Activated CD4-positive, alpha-beta memory T cell treated with anti-CD3 and anti-CD28 coated beads, Interleukin-2, amount 10 ng/mL, durations not matched to agents 7 days and 5 days (primary cell): Measurements from ENCODE around the gene SPRYD3. TPM values are rescaled to one million over a fixed set of nuclear protein-coding genes. Genes with fewer than 3 reads are reported as not detected.
A peak's percentile ranks its signal among the peaks of the same experiment; 100 is the strongest.
"Not testable (repeated sequence)": the region's sequence is repeated elsewhere in the genome, so short reads cannot be mapped to it uniquely, and the experiment has no call there.

Source experiments
- CTCF ChIA-PET: fragments of 350-600 bp; sonication (Branson Sonifier 250); formaldehyde crosslinking; loops from one replicate; lab custom pipeline; 2021; ENCODE audit warnings: antibody characterized with exemption, inconsistent platforms; lab: Charles Lee
- POLR2A ChIA-PET: fragments of 350-600 bp; sonication (Branson Sonifier 250); formaldehyde crosslinking; loops from one replicate; lab custom pipeline; 2021; ENCODE audit warnings: antibody characterized with exemption; lab: Charles Lee
- DNase-seq: peaks from one replicate; pipeline ENCODE4 v3.0.0-alpha.2; 2020
- H3K27ac Mint-ChIP-seq: one replicate; pipeline ENCODE4 v1.8.0; 2021; ENCODE audit warnings: mild to moderate bottlenecking, mixed read lengths
- H3K27me3 Mint-ChIP-seq: one replicate; pipeline ENCODE4 v1.8.0; 2021; ENCODE audit warnings: mixed read lengths
- H3K36me3 Mint-ChIP-seq: one replicate; pipeline ENCODE4 v1.8.0; 2021; ENCODE audit warnings: low read depth, mixed read lengths
- H3K4me1 Mint-ChIP-seq: one replicate; pipeline ENCODE4 v1.8.0; 2021; ENCODE audit warnings: mixed read lengths
- H3K4me3 Mint-ChIP-seq: one replicate; pipeline ENCODE4 v1.8.0; 2021; ENCODE audit warnings: mild to moderate bottlenecking, mixed read lengths
- H3K9me3 Mint-ChIP-seq: one replicate; pipeline ENCODE4 v1.8.0; 2021; ENCODE audit warnings: mixed read lengths
- total RNA-seq, 2 experiments: library from RNA; stranded (reverse); gene quantifications; one replicate each; pipeline ENCODE4 v1.2.3, GENCODE V29; 2021

SPRYD3 gene
- total RNA-seq, 2 experiments from 2014 or later, result 31.2 to 31.3 TPM

- CTCF ChIA-PET, result no interaction called here
- POLR2A ChIA-PET, result no interaction called here
- Mint-ChIP-seq H3K27me3 (peaks cover 13% of the 10 kb centered on the region), H3K9me3 (no peaks in the 10 kb centered on the region), H3K4me3 (no peak overlapping the region), H3K36me3 (peaks cover 41% of the 10 kb centered on the region), H3K4me1 (peaks cover 29% of the 10 kb centered on the region), H3K27ac (no peak overlapping the region)
- DNase-seq, result no peak
These were observed 36.4 kb downstream of the SPRYD3 start for GRCh38 chr12:53042607-53043454.

- Mint-ChIP-seq H3K9me3 (no peaks in the 10 kb centered on the region), H3K4me3 (no peak overlapping the region), H3K4me1 (peaks cover 27% of the 10 kb centered on the region), H3K27ac (peak overlapping the region; percentile 38), H3K27me3 (peaks cover 1% of the 10 kb centered on the region), H3K36me3 (peaks cover 59% of the 10 kb centered on the region)
- CTCF ChIA-PET, result interaction anchor here (0.6 to 2.0 kb wide), 3 partner anchors 14 to 218 kb away, joined by 3 to 8 read pairs (median 8); no protein-coding TSS in a partner anchor
- POLR2A ChIA-PET, result no interaction called here
- no peak for DNase-seq
These were observed 39.3 kb downstream of the SPRYD3 start for GRCh38 chr12:53039851-53040250.

- no peaks in the 10 kb centered on the region for H3K27me3 Mint-ChIP-seq
- no peak for DNase-seq
- H3K27ac Mint-ChIP-seq, result no peak overlapping the region
- ChIA-PET CTCF (interaction anchor here (0.6 to 1.4 kb wide), 4 partner anchors 11 to 154 kb away, joined by 3 read pairs; no protein-coding TSS in a partner anchor), POLR2A (interaction anchor here (1.2 kb wide), 1 partner anchor 31 kb away, joined by 3 read pairs; the partner anchor contains the start of gene EIF4B)
- no peak overlapping the region for H3K4me3 Mint-ChIP-seq
- H3K36me3 Mint-ChIP-seq, result peaks cover 75% of the 10 kb centered on the region
- no peaks in the 10 kb centered on the region for H3K9me3 Mint-ChIP-seq
- peaks cover 38% of the 10 kb centered on the region for H3K4me1 Mint-ChIP-seq
These were observed 42.4 kb downstream of the SPRYD3 start for GRCh38 chr12:53036802-53037201.

- no peak for DNase-seq
- Mint-ChIP-seq H3K27ac (peak overlapping the region; percentile 30), H3K36me3 (peaks cover 77% of the 10 kb centered on the region), H3K4me3 (no peak overlapping the region), H3K9me3 (no peaks in the 10 kb centered on the region), H3K27me3 (no peaks in the 10 kb centered on the region), H3K4me1 (peaks cover 38% of the 10 kb centered on the region)
- ChIA-PET POLR2A (no interaction called here), CTCF (interaction anchor here (1.1 kb wide), 1 partner anchor 64 kb away, joined by 3 read pairs; no protein-coding TSS in a partner anchor)
These were observed 44.7 kb downstream of the SPRYD3 start for GRCh38 chr12:53034459-53034858.

- not testable (repeated sequence) for H3K4me3 Mint-ChIP-seq
These were observed 45.4 kb downstream of the SPRYD3 start for GRCh38 chr12:53033832-53034231.

GRCh38 chr12:53031616-53032015 lies 47.6 kb downstream of the SPRYD3 start:
- Mint-ChIP-seq H3K27ac (no peak overlapping the region), H3K4me3 (no peak overlapping the region), H3K4me1 (peaks cover 16% of the 10 kb centered on the region), H3K36me3 (peaks cover 71% of the 10 kb centered on the region), H3K27me3 (no peaks in the 10 kb centered on the region), H3K9me3 (no peaks in the 10 kb centered on the region)
- no peak for DNase-seq
- ChIA-PET POLR2A (interaction anchor here (1.0 to 1.2 kb wide), 2 partner anchors 9 to 24 kb away, joined by 3 read pairs; no protein-coding TSS in a partner anchor), CTCF (interaction anchor here (1.2 to 1.5 kb wide), 4 partner anchors 10 to 71 kb away, joined by 3 to 4 read pairs (median 3); partner anchors contain the start of gene SOAT2)

More at GRCh38 chr12:53033832-53034231, 45.4 kb downstream of the SPRYD3 start:
- H3K27me3 Mint-ChIP-seq, H3K9me3 Mint-ChIP-seq, DNase-seq, POLR2A ChIA-PET, H3K27ac Mint-ChIP-seq, CTCF ChIA-PET: not testable (repeated sequence)
- Mint-ChIP-seq H3K36me3 (peaks cover 72% of the 10 kb centered on the region), H3K4me1 (peaks cover 32% of the 10 kb centered on the region)

- not testable (repeated sequence) for H3K27ac Mint-ChIP-seq, H3K27me3 Mint-ChIP-seq, DNase-seq, H3K9me3 Mint-ChIP-seq, H3K4me1 Mint-ChIP-seq, H3K4me3 Mint-ChIP-seq
- ChIA-PET POLR2A (interaction anchor here (1.8 kb wide), 1 partner anchor 20 kb away, joined by 6 read pairs; the partner anchor contains the start of gene EIF4B), CTCF (interaction anchor here (1.2 to 1.8 kb wide), 3 partner anchors 11 to 27 kb away, joined by 4 to 8 read pairs (median 6); no protein-coding TSS in a partner anchor)
- H3K36me3 Mint-ChIP-seq, result peaks cover 70% of the 10 kb centered on the region
These were observed 52.2 kb downstream of the SPRYD3 start for GRCh38 chr12:53027014-53027413.

DNA sequence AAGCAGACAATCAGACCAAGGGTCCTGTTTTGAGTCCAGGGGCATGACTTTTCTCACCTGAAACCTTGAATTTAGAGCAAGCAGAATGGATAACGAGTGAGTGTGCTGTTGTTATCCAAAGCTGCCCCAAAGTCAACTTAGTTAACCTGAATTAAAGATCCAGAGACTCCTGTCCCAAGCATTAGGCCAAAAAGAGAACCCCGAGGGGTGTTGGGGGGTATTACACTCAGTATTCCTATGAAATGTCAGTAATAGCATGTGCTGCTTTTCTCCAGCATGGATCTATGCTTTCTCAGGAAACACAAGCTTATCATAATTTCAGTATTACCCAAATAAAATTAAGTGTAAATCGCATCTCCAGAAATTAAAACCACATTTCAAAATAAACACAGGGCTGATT lies 53.9 kb downstream of the SPRYD3 start:
- Mint-ChIP-seq H3K36me3 (peaks cover 69% of the 10 kb centered on the region), H3K4me3 (no peak overlapping the region), H3K27me3 (no peaks in the 10 kb centered on the region), H3K4me1 (no peaks in the 10 kb centered on the region), H3K9me3 (no peaks in the 10 kb centered on the region), H3K27ac (no peak overlapping the region)
- no peak for DNase-seq
- CTCF ChIA-PET, result interaction anchor here (0.6 to 1.7 kb wide), 5 partner anchors 11 to 376 kb away, joined by 3 to 8 read pairs (median 4); partner anchors contain the start of gene EIF4B
- POLR2A ChIA-PET, result interaction anchor here (0.6 to 1.5 kb wide), 2 partner anchors 19 to 22 kb away, joined by 3 to 5 read pairs; partner anchors contain the start of gene EIF4B

DNA sequence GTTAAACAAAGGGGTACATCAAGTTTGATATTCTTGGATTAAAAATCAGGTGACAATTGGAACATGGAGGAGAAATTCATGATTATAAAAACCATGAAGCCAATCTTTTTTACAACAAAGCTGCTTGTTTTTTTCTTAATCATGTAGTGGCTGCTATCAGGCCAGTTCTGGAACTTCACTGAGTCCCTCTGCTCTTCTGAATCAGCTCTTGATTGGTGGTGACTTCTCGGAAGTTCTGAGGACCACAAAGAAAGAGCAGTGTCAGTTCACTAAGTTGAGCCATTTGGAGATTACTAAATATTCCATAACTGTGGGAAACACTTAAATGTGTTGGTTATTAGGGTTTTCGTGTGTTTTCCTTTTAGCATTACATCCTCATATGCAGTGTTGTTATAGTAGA lies 64.5 kb downstream of the SPRYD3 start:
- CTCF ChIA-PET, result interaction anchor here (0.5 to 1.4 kb wide), 5 partner anchors 11 to 564 kb away, joined by 3 to 4 read pairs (median 4); no protein-coding TSS in a partner anchor
- Mint-ChIP-seq H3K4me1 (peaks cover 43% of the 10 kb centered on the region), H3K9me3 (no peaks in the 10 kb centered on the region), H3K27ac (peak overlapping the region; percentile 52), H3K4me3 (no peak overlapping the region), H3K27me3 (no peaks in the 10 kb centered on the region), H3K36me3 (peaks cover 50% of the 10 kb centered on the region)
- POLR2A ChIA-PET, result interaction anchor here (0.8 to 1.7 kb wide), 2 partner anchors 8 to 65 kb away, joined by 3 to 8 read pairs; partner anchors contain the start of gene EIF4B
- DNase-seq, result no peak

Other genes starting within 250 kb of the SPRYD3 start
- gene KRT79, start 245.1 kb downstream of the SPRYD3 start, total RNA-seq, result not detected
- not detected for gene KRT78, start 230.4 kb downstream of the SPRYD3 start, total RNA-seq
- gene KRT8, start 174.3 kb downstream of the SPRYD3 start, total RNA-seq, result under 1 TPM; 0.33 to 0.65 TPM
- 1 to 10 TPM; 2.2 to 2.8 TPM for gene KRT18, start 130.3 kb downstream of the SPRYD3 start, total RNA-seq
- 100 to 1,000 TPM; 303 to 311 TPM for gene EIF4B, start 72.9 kb downstream of the SPRYD3 start, total RNA-seq
- gene TNS2, start 29.3 kb downstream of the SPRYD3 start, total RNA-seq, result under 1 TPM; 0.78 to 0.83 TPM
- 1 to 10 TPM in 1 of 2 experiments, under 1 TPM in 1; 0.38 to 1.2 TPM for gene IGFBP6, start 18.3 kb upstream of the SPRYD3 start, total RNA-seq
- 1 to 10 TPM; 1.4 to 1.5 TPM for gene SOAT2, start 24.1 kb upstream of the SPRYD3 start, total RNA-seq
- 10 to 100 TPM; 33.7 to 45.5 TPM for gene ZNF740, start 101.3 kb upstream of the SPRYD3 start, total RNA-seq
- gene CSAD, start 101.5 kb upstream of the SPRYD3 start, total RNA-seq, result 10 to 100 TPM; 28.6 to 31.0 TPM
- gene ITGB7, start 127.9 kb upstream of the SPRYD3 start, total RNA-seq, result 100 to 1,000 TPM; 780 to 786 TPM
- gene RARG, start 152.8 kb upstream of the SPRYD3 start, total RNA-seq, result 10 to 100 TPM; 46.1 to 47.4 TPM
- gene ESPL1, start 188.9 kb upstream of the SPRYD3 start, total RNA-seq, result 10 to 100 TPM; 88.4 to 90.2 TPM
- gene PFDN5, start 216.2 kb upstream of the SPRYD3 start, total RNA-seq, result 100 to 1,000 TPM; 300 to 301 TPM
- 10 to 100 TPM; 49.0 to 53.7 TPM for gene MYG1, start 220.3 kb upstream of the SPRYD3 start, total RNA-seq
- gene AAAS, start 242.2 kb upstream of the SPRYD3 start, total RNA-seq, result 10 to 100 TPM; 63.2 to 63.8 TPM